H9 (cell line): ENCODE data around the gene DUSP23. TPM values are rescaled to one million over a fixed set of nuclear protein-coding genes. Genes with fewer than 3 reads are reported as not detected.

ENCODE experiments used
- DNase-seq: peaks from one replicate; pipeline ENCODE4 v3.0.0-alpha.2; 2017
- H2AFZ ChIP-seq: one replicate; pipeline ENCODE4 v1.6.1; 2013; ENCODE audit warnings: mild to moderate bottlenecking, low read length, control low read depth, moderate library complexity
- H2AK5ac ChIP-seq: 2 replicates; pipeline ENCODE4 v1.6.1; 2013; ENCODE audit warnings: low read length, control low read depth, mixed read lengths; ENCODE audit not compliant: insufficient read length
- H2BK120ac ChIP-seq: one replicate; pipeline ENCODE4 v1.6.1; 2013; ENCODE audit warnings: low read depth, mild to moderate bottlenecking, low read length, control low read depth, inconsistent platforms; ENCODE audit not compliant: poor library complexity, severe bottlenecking
- H2BK12ac ChIP-seq: 2 replicates; pipeline ENCODE4 v1.6.1; 2013; ENCODE audit warnings: low read length, control low read depth, mixed read lengths, low read depth; ENCODE audit not compliant: insufficient read length
- H2BK15ac ChIP-seq: 2 replicates; pipeline ENCODE4 v1.6.1; 2013; ENCODE audit warnings: low read depth, low read length, control low read depth
- H2BK20ac ChIP-seq: one replicate; pipeline ENCODE4 v1.6.1; 2013; ENCODE audit warnings: low read depth, mild to moderate bottlenecking, low read length, control low read depth, inconsistent platforms; ENCODE audit not compliant: poor library complexity, severe bottlenecking
- H2BK5ac ChIP-seq: 2 replicates; pipeline ENCODE4 v1.6.1; 2013; ENCODE audit warnings: low read length, control low read depth, mixed read lengths; ENCODE audit not compliant: insufficient read length
- H3K14ac ChIP-seq: 2 replicates; pipeline ENCODE4 v1.6.1; 2013; ENCODE audit warnings: low read length, control low read depth; ENCODE audit not compliant: insufficient read depth
- H3K18ac ChIP-seq: 2 replicates; pipeline ENCODE4 v1.6.1; 2013; ENCODE audit warnings: low read depth, mild to moderate bottlenecking, mixed read lengths, low read length, control low read depth; ENCODE audit not compliant: insufficient read length
- H3K23ac ChIP-seq: 2 replicates; pipeline ENCODE4 v1.6.1; 2013; ENCODE audit warnings: low read length, control low read depth, mixed read lengths, low read depth; ENCODE audit not compliant: insufficient read length
- H3K23me2 ChIP-seq: 2 replicates; pipeline ENCODE4 v1.6.1; 2013; ENCODE audit warnings: low read depth, mild to moderate bottlenecking, mixed read lengths, low read length, control low read depth; ENCODE audit not compliant: insufficient read length, poor library complexity, severe bottlenecking
- H3K27ac ChIP-seq: 2 replicates; pipeline ENCODE4 v1.5.1; 2013; ENCODE audit warnings: low read length, control low read depth, mixed read lengths, low read depth; ENCODE audit not compliant: insufficient read length
- H3K27me3 ChIP-seq: 2 replicates; pipeline ENCODE4 v1.6.1; 2013; ENCODE audit warnings: low read length, control low read depth, inconsistent platforms; ENCODE audit not compliant: insufficient read depth
- H3K4ac ChIP-seq: 2 replicates; pipeline ENCODE4 v1.6.1; 2013; ENCODE audit warnings: low read depth, mild to moderate bottlenecking, control low read depth, inconsistent platforms, low read length, moderate library complexity
- H3K4me1 ChIP-seq: 2 replicates; pipeline ENCODE4 v1.6.1; 2013; ENCODE audit warnings: low read length, control low read depth, inconsistent platforms; ENCODE audit not compliant: insufficient read depth
- H3K4me2 ChIP-seq: 2 replicates; pipeline ENCODE4 v1.6.1; 2013; ENCODE audit warnings: low read length, control low read depth, mixed read lengths; ENCODE audit not compliant: insufficient read length, insufficient read depth
- H3K56ac ChIP-seq: 2 replicates; pipeline ENCODE4 v1.6.1; 2013; ENCODE audit warnings: low read depth, mild to moderate bottlenecking, mixed read lengths, low read length, control low read depth; ENCODE audit not compliant: insufficient read length
- H3K79me1 ChIP-seq: 2 replicates; pipeline ENCODE4 v1.6.1; 2013; ENCODE audit warnings: low read depth, mild to moderate bottlenecking, moderate library complexity, low read length, control low read depth, inconsistent platforms; ENCODE audit not compliant: insufficient read depth, poor library complexity, severe bottlenecking
- H3K79me2 ChIP-seq: 2 replicates; pipeline ENCODE4 v1.6.1; 2013; ENCODE audit warnings: low read length, control low read depth, inconsistent platforms; ENCODE audit not compliant: insufficient read depth
- H3K9ac ChIP-seq: 2 replicates; pipeline ENCODE4 v1.6.1; 2013; ENCODE audit warnings: low read length, control low read depth, mixed read lengths; ENCODE audit not compliant: insufficient read length; ENCODE audit errors: extremely low read depth
- H3K9me3 ChIP-seq: one replicate; pipeline ENCODE4 v1.6.1; 2013; ENCODE audit warnings: low read depth, low read length, inconsistent platforms; ENCODE audit not compliant: control insufficient read depth
- H3T11ph ChIP-seq: one replicate; pipeline ENCODE4 v1.6.1; 2013; ENCODE audit warnings: mild to moderate bottlenecking, low read length, control low read depth, inconsistent platforms
- H4K20me1 ChIP-seq: one replicate; pipeline ENCODE4 v1.6.1; 2013; ENCODE audit not compliant: control insufficient read depth, insufficient read length, insufficient read depth
- H4K5ac ChIP-seq: 2 replicates; pipeline ENCODE4 v1.6.1; 2013; ENCODE audit warnings: low read depth, mild to moderate bottlenecking, mixed read lengths, low read length, control low read depth; ENCODE audit not compliant: insufficient read length
- H4K8ac ChIP-seq: replicated peaks from 2 replicates; pipeline ENCODE4 v1.6.1; 2013; ENCODE audit warnings: low read length, control low read depth, mixed read lengths, low read depth; ENCODE audit not compliant: insufficient read length
- H4K91ac ChIP-seq: 2 replicates; pipeline ENCODE4 v1.6.1; 2013; ENCODE audit warnings: low read depth, mild to moderate bottlenecking, moderate library complexity, mixed read lengths, low read length, control low read depth; ENCODE audit not compliant: insufficient read length
- H3K27ac Mint-ChIP-seq, 3 experiments: 2 replicates in 2 of 3; 3 replicates in 1 of 3; pipeline ENCODE4 v1.8.0; 2020 to 2021; ENCODE audit warnings: mixed read lengths in 3 of 3, mild to moderate bottlenecking in 1 of 3, moderate library complexity in 1 of 3
- H3K27me3 Mint-ChIP-seq: 2 replicates; pipeline ENCODE4 v1.8.0; 2021; ENCODE audit warnings: low read depth, mild to moderate bottlenecking, moderate library complexity, mixed read lengths
- H3K36me3 Mint-ChIP-seq, 3 experiments: 2 replicates in 2 of 3; 3 replicates in 1 of 3; pipeline ENCODE4 v1.8.0; 2020 to 2021; ENCODE audit warnings: low read depth in 3 of 3, mixed read lengths in 3 of 3; ENCODE audit not compliant: insufficient read depth in 1 of 3
- H3K4me1 Mint-ChIP-seq, 2 experiments: 2 replicates each; pipeline ENCODE4 v1.8.0; 2020; ENCODE audit warnings: mixed read lengths in 2 of 2
- H3K4me3 Mint-ChIP-seq, 2 experiments: 2 replicates in 1 of 2; 3 replicates in 1 of 2; pipeline ENCODE4 v1.8.0; 2020 to 2021; ENCODE audit warnings: mild to moderate bottlenecking in 2 of 2, mixed read lengths in 2 of 2, moderate library complexity in 1 of 2
- H3K9me3 Mint-ChIP-seq, 2 experiments: 2 replicates in 1 of 2; 3 replicates in 1 of 2; pipeline ENCODE4 v1.8.0; 2020; ENCODE audit warnings: mild to moderate bottlenecking in 2 of 2, mixed read lengths in 2 of 2, moderate library complexity in 1 of 2
- WGBS: extraction: QIAGEN DNeasy Blood & Tissue Kit; methylation state at CpG from one replicate; pipeline ENCODE4 v1.1.7; 2013; ENCODE audit warnings: missing lambda C conversion rate, low lambda C conversion rate, mixed read lengths; ENCODE audit not compliant: insufficient read length; ENCODE audit errors: extremely low coverage; 5-methylcytosine and 5-hydroxymethylcytosine counted together
- total RNA-seq: library from RNA; stranded (reverse); gene quantifications from 2 replicates; pipeline ENCODE4 v1.2.1, GENCODE V29; 2021
- TF ChIP-seq, protein P1 (sequence below): fragments of 200-600 bp; sonication (generic); conservative IDR thresholded peaks from 3 replicates; pipeline ENCODE4 v1.8.0; 2021; ENCODE audit warnings: antibody characterized with exemption, mild to moderate bottlenecking

The DUSP23 gene
- total RNA-seq, 1 experiment from 2014 or later: 25.0 TPM

DNA sequence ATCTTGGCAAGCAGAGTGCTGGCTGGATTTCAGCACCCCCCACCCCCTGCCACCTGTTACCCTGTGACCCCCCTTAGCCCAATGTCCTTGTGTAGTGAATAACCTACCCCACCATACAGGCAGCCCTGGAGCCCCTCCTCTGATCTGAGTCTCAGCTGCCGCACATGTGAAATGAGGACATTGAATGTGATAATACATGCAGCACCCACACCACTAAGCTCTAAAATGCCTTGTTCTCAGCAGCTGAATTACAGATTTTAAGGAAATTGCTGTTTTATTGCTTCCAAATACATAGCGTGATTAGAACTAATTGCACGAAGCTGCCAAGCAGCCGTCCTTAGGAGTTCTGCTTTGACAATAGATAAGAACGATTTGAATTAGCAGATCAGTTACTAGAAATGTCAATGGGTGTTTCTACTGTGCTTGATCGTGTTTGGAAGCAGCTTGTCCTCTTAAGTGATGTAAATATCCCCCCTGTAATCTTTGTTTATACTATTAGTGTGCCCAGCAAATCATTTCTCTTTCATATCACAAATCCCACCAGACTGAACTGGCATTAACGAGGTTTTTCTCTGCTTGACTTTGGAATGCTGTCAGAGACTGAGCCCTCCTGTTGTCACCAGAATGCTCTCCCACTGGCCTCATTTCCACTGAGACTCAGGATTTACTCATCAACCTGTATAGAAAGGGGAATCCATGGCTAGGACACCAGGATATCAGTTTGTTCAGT, 50.8 kb downstream of the DUSP23 start:
- no peak overlapping the region for H2BK5ac ChIP-seq
- H3K23me2 ChIP-seq: no peaks in the 10 kb centered on the region
- no peak overlapping the region for H3K4ac ChIP-seq
- no peak overlapping the region for H2BK20ac ChIP-seq
- no peaks in the 10 kb centered on the region for H3K79me1 ChIP-seq
- H3K18ac ChIP-seq: no peak overlapping the region
- WGBS: no CpG with 5 or more reads among the region's 7 CpGs
- H4K5ac ChIP-seq: no peak overlapping the region
- H4K91ac ChIP-seq: no peak overlapping the region
- H2AFZ ChIP-seq: no peak overlapping the region
- H3K56ac ChIP-seq: no peak overlapping the region
- Mint-ChIP-seq H3K27ac (no peak overlapping the region), H3K36me3 (no peaks in the 10 kb centered on the region), H3K4me1 (peaks cover 19 to 20% of the 10 kb centered on the region in 2 experiments), H3K9me3 (no peaks in the 10 kb centered on the region), H3K4me3 (no peak overlapping the region; a peak in 1 of 5 replicates), H3K27me3 (peaks cover 51% of the 10 kb centered on the region)
- no peak overlapping the region for H3T11ph ChIP-seq
- no peak overlapping the region for H3K27ac ChIP-seq
- H3K79me2 ChIP-seq: no peaks in the 10 kb centered on the region
- no peak overlapping the region for H3K4me2 ChIP-seq
- no peak overlapping the region for H3K9ac ChIP-seq
- TF ChIP-seq, protein P1, sequence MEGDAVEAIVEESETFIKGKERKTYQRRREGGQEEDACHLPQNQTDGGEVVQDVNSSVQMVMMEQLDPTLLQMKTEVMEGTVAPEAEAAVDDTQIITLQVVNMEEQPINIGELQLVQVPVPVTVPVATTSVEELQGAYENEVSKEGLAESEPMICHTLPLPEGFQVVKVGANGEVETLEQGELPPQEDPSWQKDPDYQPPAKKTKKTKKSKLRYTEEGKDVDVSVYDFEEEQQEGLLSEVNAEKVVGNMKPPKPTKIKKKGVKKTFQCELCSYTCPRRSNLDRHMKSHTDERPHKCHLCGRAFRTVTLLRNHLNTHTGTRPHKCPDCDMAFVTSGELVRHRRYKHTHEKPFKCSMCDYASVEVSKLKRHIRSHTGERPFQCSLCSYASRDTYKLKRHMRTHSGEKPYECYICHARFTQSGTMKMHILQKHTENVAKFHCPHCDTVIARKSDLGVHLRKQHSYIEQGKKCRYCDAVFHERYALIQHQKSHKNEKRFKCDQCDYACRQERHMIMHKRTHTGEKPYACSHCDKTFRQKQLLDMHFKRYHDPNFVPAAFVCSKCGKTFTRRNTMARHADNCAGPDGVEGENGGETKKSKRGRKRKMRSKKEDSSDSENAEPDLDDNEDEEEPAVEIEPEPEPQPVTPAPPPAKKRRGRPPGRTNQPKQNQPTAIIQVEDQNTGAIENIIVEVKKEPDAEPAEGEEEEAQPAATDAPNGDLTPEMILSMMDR: no peak
- H2BK120ac ChIP-seq: no peak overlapping the region
- no peaks in the 10 kb centered on the region for H3K4me1 ChIP-seq
- no peak for DNase-seq
- H2BK12ac ChIP-seq: no peak overlapping the region
- no peak overlapping the region for H3K23ac ChIP-seq
- no peaks in the 10 kb centered on the region for H3K27me3 ChIP-seq
- no peak overlapping the region for H4K8ac ChIP-seq
- no peaks in the 10 kb centered on the region for H3K9me3 ChIP-seq
- no peak overlapping the region for H2AK5ac ChIP-seq
- H3K14ac ChIP-seq: no peak overlapping the region
- no peaks in the 10 kb centered on the region for H4K20me1 ChIP-seq
- H2BK15ac ChIP-seq: no peak overlapping the region

Other genes starting within 250 kb of the DUSP23 start
- not detected in 2 replicates for gene OR10J5, start 245.0 kb upstream of the DUSP23 start, total RNA-seq
- gene APCS, start 193.1 kb upstream of the DUSP23 start, total RNA-seq: not detected in 2 replicates
- not detected in 2 replicates for gene CRP, start 66.4 kb upstream of the DUSP23 start, total RNA-seq
- not detected in 2 replicates for gene FCRL6, start 21.4 kb downstream of the DUSP23 start, total RNA-seq
- gene SLAMF8, start 45.9 kb downstream of the DUSP23 start, total RNA-seq: not detected in 2 replicates
- not detected in 2 replicates for gene VSIG8, start 81.7 kb downstream of the DUSP23 start, total RNA-seq
- gene CFAP45, start 119.2 kb downstream of the DUSP23 start, total RNA-seq: 0.53 and 0.85 TPM in 2 replicates
- 76.7 and 80.5 TPM in 2 replicates for gene TAGLN2, start 144.5 kb downstream of the DUSP23 start, total RNA-seq
- 11.3 and 12.3 TPM in 2 replicates for gene IGSF9, start 164.7 kb downstream of the DUSP23 start, total RNA-seq
- gene SLAMF9, start 173.3 kb downstream of the DUSP23 start, total RNA-seq: not detected in 2 replicates